Measurements from ENCODE around the gene SHPK.

The SHPK gene

GRCh38 chr17:3656353-3656752, 20.3 kb upstream of the SHPK start:
- no peaks in the 10 kb centered on the region for H3K27me3 ChIP-seq (ENCODE audit: low read depth, low read length)
- no peaks in the 10 kb centered on the region for H3K79me2 ChIP-seq (ENCODE audit: low read length)
- no peak overlapping the region for H3K4me3 ChIP-seq (ENCODE audit: low read length)
- H3K27ac ChIP-seq (ENCODE audit: low read length) = no peak overlapping the region
- H3K9me3 ChIP-seq (ENCODE audit: insufficient read depth, low read length) = no peaks in the 10 kb centered on the region
- H4K20me1 ChIP-seq (ENCODE audit: insufficient read depth, low read length) = no peaks in the 10 kb centered on the region
- no peak overlapping the region for H3K9ac ChIP-seq (ENCODE audit: low read length)
- no peaks in the 10 kb centered on the region for H3K4me1 ChIP-seq (ENCODE audit: low read length)
- no peaks in the 10 kb centered on the region for H3K36me3 ChIP-seq (replicated peaks; ENCODE audit: low read depth, low read length)
- TF ChIP-seq CTCF (IDR thresholded peaks at IDR 0.05; ENCODE audit: low read depth, low read length) = no peak
- TF ChIP-seq EZH2phosphoT487 (IDR thresholded peaks at IDR 0.05; ENCODE audit: low read depth) = no peak
- H2AFZ ChIP-seq (ENCODE audit: low read depth, low read length) = no peak overlapping the region
- H3K4me2 ChIP-seq (ENCODE audit: low read length) = no peak overlapping the region

- no peak overlapping the region for H2AFZ ChIP-seq (ENCODE audit: low read depth, low read length)
- no peak overlapping the region for H3K9ac ChIP-seq (ENCODE audit: low read length)
- TF ChIP-seq CTCF (IDR thresholded peaks at IDR 0.05; ENCODE audit: low read depth, low read length) (no peak), EZH2phosphoT487 (IDR thresholded peaks at IDR 0.05; ENCODE audit: low read depth) (no peak)
- H3K27me3 ChIP-seq (ENCODE audit: low read depth, low read length) = no peaks in the 10 kb centered on the region
- H3K36me3 ChIP-seq (replicated peaks; ENCODE audit: low read depth, low read length) = no peaks in the 10 kb centered on the region
- H3K4me2 ChIP-seq (ENCODE audit: low read length) = no peak overlapping the region
- H3K4me1 ChIP-seq (ENCODE audit: low read length) = no peaks in the 10 kb centered on the region
- H4K20me1 ChIP-seq (ENCODE audit: insufficient read depth, low read length) = no peaks in the 10 kb centered on the region
- H3K27ac ChIP-seq (ENCODE audit: low read length) = no peak overlapping the region
- H3K79me2 ChIP-seq (ENCODE audit: low read length) = no peaks in the 10 kb centered on the region
- H3K4me3 ChIP-seq (ENCODE audit: low read length) = no peak overlapping the region
- H3K9me3 ChIP-seq (ENCODE audit: insufficient read depth, low read length) = no peaks in the 10 kb centered on the region
These were observed 19.7 kb upstream of the SHPK start for GRCh38 chr17:3655766-3656165.

GRCh38 chr17:3647769-3648555, 11.9 kb upstream of the SHPK start:
- H3K4me1 ChIP-seq (ENCODE audit: low read length) = peaks cover 8% of the 10 kb centered on the region
- H2AFZ ChIP-seq (ENCODE audit: low read depth, low read length) = no peak overlapping the region
- TF ChIP-seq CTCF (IDR thresholded peaks at IDR 0.05; ENCODE audit: low read depth, low read length) = peak; percentile 48
- no peak for TF ChIP-seq EZH2phosphoT487 (IDR thresholded peaks at IDR 0.05; ENCODE audit: low read depth)
- H3K4me3 ChIP-seq (ENCODE audit: low read length) = no peak overlapping the region
- no peak overlapping the region for H3K4me2 ChIP-seq (ENCODE audit: low read length)
- no peak overlapping the region for H3K9ac ChIP-seq (ENCODE audit: low read length)
- no peaks in the 10 kb centered on the region for H3K36me3 ChIP-seq (replicated peaks; ENCODE audit: low read depth, low read length)
- H4K20me1 ChIP-seq (ENCODE audit: insufficient read depth, low read length) = no peaks in the 10 kb centered on the region
- no peaks in the 10 kb centered on the region for H3K79me2 ChIP-seq (ENCODE audit: low read length)
- H3K27me3 ChIP-seq (ENCODE audit: low read depth, low read length) = no peaks in the 10 kb centered on the region
- no peak overlapping the region for H3K27ac ChIP-seq (ENCODE audit: low read length)
- no peaks in the 10 kb centered on the region for H3K9me3 ChIP-seq (ENCODE audit: insufficient read depth, low read length)

- Histone ChIP-seq H3K4me2 (ENCODE audit: low read length) (no peak overlapping the region), H4K20me1 (ENCODE audit: insufficient read depth, low read length) (no peaks in the 10 kb centered on the region), H3K27ac (ENCODE audit: low read length) (no peak overlapping the region), H3K4me1 (ENCODE audit: low read length) (peaks cover 8% of the 10 kb centered on the region), H3K27me3 (ENCODE audit: low read depth, low read length) (no peaks in the 10 kb centered on the region), H3K9me3 (ENCODE audit: insufficient read depth, low read length) (no peaks in the 10 kb centered on the region), H3K9ac (ENCODE audit: low read length) (no peak overlapping the region), H3K36me3 (replicated peaks; ENCODE audit: low read depth, low read length) (no peaks in the 10 kb centered on the region), H2AFZ (ENCODE audit: low read depth, low read length) (no peak overlapping the region), H3K4me3 (ENCODE audit: low read length) (no peak overlapping the region), H3K79me2 (ENCODE audit: low read length) (no peaks in the 10 kb centered on the region)
- TF ChIP-seq CTCF (IDR thresholded peaks at IDR 0.05; ENCODE audit: low read depth, low read length) = no peak
- no peak for TF ChIP-seq EZH2phosphoT487 (IDR thresholded peaks at IDR 0.05; ENCODE audit: low read depth)
These were observed 11.2 kb upstream of the SHPK start for GRCh38 chr17:3647251-3647650.

Data from OCI-LY3 (cell line).